ENCODE measurements around the gene HSD11B2.

Gene HSD11B2

GRCh38 chr16:67425580-67425979 lies 5.3 kb upstream of the HSD11B2 start:
- TF ChIP-seq CTCF (IDR thresholded peaks at IDR 0.05; ENCODE audit: borderline replicate concordance, control extremely low read depth, extremely low read depth, insufficient read depth, missing control alignments): no peak
- DNase-seq (ENCODE audit: low spot score): no peak
- in situ Hi-C loops (cut with MboI; ENCODE audit: low sequenced_read_pairs, unreplicated experiment): no loop called here

GRCh38 chr16:67426022-67426421 lies 4.9 kb upstream of the HSD11B2 start:
- in situ Hi-C loops (cut with MboI; ENCODE audit: low sequenced_read_pairs, unreplicated experiment): no loop called here
- no peak for TF ChIP-seq CTCF (IDR thresholded peaks at IDR 0.05; ENCODE audit: borderline replicate concordance, control extremely low read depth, extremely low read depth, insufficient read depth, missing control alignments)
- DNase-seq (ENCODE audit: low spot score): no peak

- no peak for DNase-seq (ENCODE audit: low spot score)
Measured at GRCh38 chr16:67426950-67427349, 4.0 kb upstream of the HSD11B2 start.

DNA sequence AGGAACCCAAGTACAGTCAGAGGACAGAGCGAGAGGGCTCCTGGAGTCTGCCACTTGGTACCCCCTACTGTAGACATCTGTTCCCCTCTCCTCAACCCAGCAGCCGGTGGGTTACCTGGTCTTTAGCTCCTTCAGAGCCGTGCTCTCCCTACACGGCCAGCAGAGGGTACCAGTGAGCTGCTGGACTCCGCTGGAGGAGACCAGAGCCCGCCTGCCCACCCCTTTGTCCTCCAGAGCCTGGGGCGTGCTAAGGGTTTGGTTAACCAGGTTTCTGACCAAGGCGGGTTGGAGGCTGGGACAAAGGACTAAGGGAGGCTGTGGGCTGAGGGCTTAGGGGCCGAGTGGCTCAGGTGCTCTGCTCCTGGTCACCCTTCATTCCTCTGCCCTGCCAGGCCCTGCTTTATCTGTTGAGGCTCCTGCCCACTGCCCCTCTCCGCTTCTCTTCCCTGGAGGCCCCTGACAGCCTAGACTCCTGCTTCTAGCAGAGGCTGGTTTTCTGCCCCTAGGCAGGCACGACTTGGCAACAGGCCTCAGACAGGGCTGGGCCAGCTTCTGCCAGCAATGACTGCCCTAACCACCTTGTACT lies 2.7 kb upstream of the HSD11B2 start:
- TF ChIP-seq CTCF (IDR thresholded peaks at IDR 0.05; ENCODE audit: borderline replicate concordance, control extremely low read depth, extremely low read depth, insufficient read depth, missing control alignments): peak; percentile 86
- DNase-seq (ENCODE audit: low spot score): peak; percentile 83
- in situ Hi-C loops (cut with MboI; ENCODE audit: low sequenced_read_pairs, unreplicated experiment): no loop called here

More at GRCh38 chr16:67426950-67427349, 4.0 kb upstream of the HSD11B2 start:
- in situ Hi-C loops (cut with MboI; ENCODE audit: low sequenced_read_pairs, unreplicated experiment): no loop called here
- no peak for TF ChIP-seq CTCF (IDR thresholded peaks at IDR 0.05; ENCODE audit: borderline replicate concordance, control extremely low read depth, extremely low read depth, insufficient read depth, missing control alignments)

GRCh38 chr16:67429053-67429798 lies 1.7 kb upstream of the HSD11B2 start:
- TF ChIP-seq CTCF (IDR thresholded peaks at IDR 0.05; ENCODE audit: borderline replicate concordance, control extremely low read depth, extremely low read depth, insufficient read depth, missing control alignments): no peak
- in situ Hi-C loops (cut with MboI; ENCODE audit: low sequenced_read_pairs, unreplicated experiment): no loop called here
- DNase-seq (ENCODE audit: low spot score): no peak

GRCh38 chr16:67429799-67430503 lies 970 bp upstream of the HSD11B2 start:
- in situ Hi-C loops (cut with MboI; ENCODE audit: low sequenced_read_pairs, unreplicated experiment): no loop called here
- TF ChIP-seq CTCF (IDR thresholded peaks at IDR 0.05; ENCODE audit: borderline replicate concordance, control extremely low read depth, extremely low read depth, insufficient read depth, missing control alignments): no peak
- no peak for DNase-seq (ENCODE audit: low spot score)
